ENCODE results near the gene TMED6. TPM values are rescaled to one million over a fixed set of nuclear protein-coding genes. Genes with fewer than 3 reads are reported as not detected.
A peak's percentile ranks its signal among the peaks of the same experiment; 100 is the strongest.

TMED6 gene
- total RNA-seq, 2 donors from 2014 or later, result 0.53 to 0.66 TPM

- H3K4me3 ChIP-seq (ENCODE audit: low read length), result no peak overlapping the region
- Mint-ChIP-seq H3K36me3 (ENCODE audit: low read depth) (peaks cover 49% of the 10 kb centered on the region), H3K27me3 (ENCODE audit: insufficient read depth) (no peaks in the 10 kb centered on the region), H3K9me3 (no peaks in the 10 kb centered on the region), H3K4me1 (peaks cover 7% of the 10 kb centered on the region), H3K27ac (no peak overlapping the region), H3K4me3 (no peak overlapping the region)
- no peaks in the 10 kb centered on the region for H3K4me1 ChIP-seq (ENCODE audit: control insufficient read depth, insufficient read depth, low read length)
- H3K9me3 ChIP-seq (ENCODE audit: control insufficient read depth, low read length), result no peaks in the 10 kb centered on the region
- 89 to 94% methylated on average over 6 to 9 of the region's 9 CpGs for whole genome bisulfite sequencing, 2 experiments (ENCODE audit: insufficient coverage in 1 of 2, insufficient read length in 1 of 2)
- H3K27me3 ChIP-seq (ENCODE audit: control insufficient read depth, insufficient read depth, low read length, poor library complexity, severe bottlenecking), result no peaks in the 10 kb centered on the region
- no peak for DNase-seq
- H3K36me3 ChIP-seq (ENCODE audit: control insufficient read depth, insufficient read depth, low read length), result peaks cover 56% of the 10 kb centered on the region
- no peak overlapping the region for H3K27ac ChIP-seq (ENCODE audit: low read depth, low read length)
- TF ChIP-seq CTCF (conservative IDR thresholded peaks at IDR 0.05), result no peak
- no peak overlapping the region for H3K9ac ChIP-seq (ENCODE audit: extremely low read depth, low read length, poor library complexity, severe bottlenecking)
Measured at GRCh38 chr16:69334696-69335095, 16.9 kb downstream of the TMED6 start.

GRCh38 chr16:69330286-69331109, 21.1 kb downstream of the TMED6 start, which contains the start of gene PDF:
PDF (minus strand) TSS chr16:69330588; CDS start chr16:69330570, 18 bp downstream.
- no peaks in the 10 kb centered on the region for H3K27me3 ChIP-seq (ENCODE audit: control insufficient read depth, insufficient read depth, low read length, poor library complexity, severe bottlenecking)
- peak; percentile 98 for DNase-seq
- H3K9me3 ChIP-seq (ENCODE audit: control insufficient read depth, low read length), result no peaks in the 10 kb centered on the region
- peaks cover 21% of the 10 kb centered on the region for H3K4me1 Mint-ChIP-seq
- 5 to 19% methylated on average over 17 to 93 of the region's 93 CpGs for WGBS, 2 experiments (ENCODE audit: insufficient coverage in 1 of 2, insufficient read length in 1 of 2)
- no peak for TF ChIP-seq CTCF (conservative IDR thresholded peaks at IDR 0.05)
- H3K27ac Mint-ChIP-seq, result peak within 1 kb of the TSS; percentile 93
- H3K4me3 Mint-ChIP-seq, result peak within 1 kb of the TSS; percentile 70
- H3K9me3 Mint-ChIP-seq, result no peaks in the 10 kb centered on the region
- H3K4me3 ChIP-seq (ENCODE audit: low read length), result peak within 1 kb of the TSS; percentile 88
- H3K36me3 ChIP-seq (ENCODE audit: control insufficient read depth, insufficient read depth, low read length), result peaks cover 76% of the 10 kb centered on the region
- peaks cover 69% of the 10 kb centered on the region for H3K36me3 Mint-ChIP-seq (ENCODE audit: low read depth)
- H3K9ac ChIP-seq (ENCODE audit: extremely low read depth, low read length, poor library complexity, severe bottlenecking), result peak within 1 kb of the TSS; percentile 47
- no peaks in the 10 kb centered on the region for H3K27me3 Mint-ChIP-seq (ENCODE audit: insufficient read depth)
- H3K4me1 ChIP-seq (ENCODE audit: control insufficient read depth, insufficient read depth, low read length), result no peaks in the 10 kb centered on the region
- peak within 1 kb of the TSS; percentile 92 for H3K27ac ChIP-seq (ENCODE audit: low read depth, low read length)

GRCh38 chr16:69329369-69330285, 22.0 kb downstream of the TMED6 start:
- Mint-ChIP-seq H3K4me1 (peaks cover 21% of the 10 kb centered on the region), H3K36me3 (ENCODE audit: low read depth) (peaks cover 68% of the 10 kb centered on the region), H3K27me3 (ENCODE audit: insufficient read depth) (no peaks in the 10 kb centered on the region), H3K9me3 (no peaks in the 10 kb centered on the region), H3K4me3 (peak overlapping the region; percentile 70), H3K27ac (peak overlapping the region; percentile 55)
- H3K36me3 ChIP-seq (ENCODE audit: control insufficient read depth, insufficient read depth, low read length), result peaks cover 75% of the 10 kb centered on the region
- H3K27me3 ChIP-seq (ENCODE audit: control insufficient read depth, insufficient read depth, low read length, poor library complexity, severe bottlenecking), result no peaks in the 10 kb centered on the region
- no peak for TF ChIP-seq CTCF (conservative IDR thresholded peaks at IDR 0.05)
- H3K4me3 ChIP-seq (ENCODE audit: low read length), result peak overlapping the region; percentile 88
- H3K27ac ChIP-seq (ENCODE audit: low read depth, low read length), result peak overlapping the region; percentile 64
- peak overlapping the region; percentile 44 for H3K9ac ChIP-seq (ENCODE audit: extremely low read depth, low read length, poor library complexity, severe bottlenecking)
- 9 to 19% methylated on average over 25 to 77 of the region's 77 CpGs for WGBS, 2 experiments (ENCODE audit: insufficient coverage in 1 of 2, insufficient read length in 1 of 2)
- H3K9me3 ChIP-seq (ENCODE audit: control insufficient read depth, low read length), result no peaks in the 10 kb centered on the region
- DNase-seq, result peak; percentile 67
- no peaks in the 10 kb centered on the region for H3K4me1 ChIP-seq (ENCODE audit: control insufficient read depth, insufficient read depth, low read length)

All from endodermal cell (in vitro differentiated cells).